Activated CD4-positive, CD25-positive, alpha-beta regulatory T cell treated with anti-CD3 and anti-CD28 coated beads, Interleukin-2, amount 50 U/mL, for 16 hours (primary cell): Measurements from ENCODE around the gene GPR162.
"Not testable (repeated sequence)": the region's sequence is repeated elsewhere in the genome, so short reads cannot be mapped to it uniquely, and the experiment has no call there.

ENCODE experiments used
- DNase-seq: peaks from one replicate; pipeline ENCODE4 v3.0.0-alpha.2; 2020; ENCODE audit warnings: low read depth, low spot score

GPR162 gene

GRCh38 chr12:6873094-6874014 lies 51.7 kb downstream of the GPR162 start, which contains the start of gene SPSB2:
SPSB2 (minus strand) TSS chr12:6873303; CDS start chr12:6872901, 402 bp downstream.
- DNase-seq: peak; percentile 99

GRCh38 chr12:6874015-6874368 lies 52.4 kb downstream of the GPR162 start:
- DNase-seq: not testable (repeated sequence)
